OCI-LY3 (cell line): ENCODE results near the gene OR6S1.

Source experiments
- CTCF ChIP-seq: fragments of 200-600, 300-600 bp; sonication (generic); IDR thresholded peaks from 2 replicates; pipeline ENCODE4 v1.5.1; 2014; ENCODE audit warnings: antibody characterized with exemption, low read length, low read depth
- EZH2phosphoT487 ChIP-seq: fragments of 200-600 bp; shearing (Covaris generic); IDR thresholded peaks from 2 replicates; pipeline ENCODE4 v1.6.1; 2018; ENCODE audit warnings: antibody characterized with exemption, mixed run types, low read depth

- TF ChIP-seq CTCF (no peak), EZH2phosphoT487 (no peak)
Observed at GRCh38 chr14:20628063-20628854, 13.2 kb downstream of the OR6S1 start.
